Right lobe of liver (tissue), 4 donors: ENCODE data around the gene EIF4A3.

Source experiments
- POLR2A ChIP-seq: fragments of 450-650 bp; IDR thresholded peaks from one replicate; pipeline ENCODE4 v1.6.1; 2017; ENCODE audit warnings: antibody characterized with exemption, mild to moderate bottlenecking
- TF ChIP-seq, protein P1 (sequence below), 4 donors: fragments of 200-600 bp in 3 of 4; fragments of 450-650 bp in 1 of 4; IDR thresholded peaks; one replicate each; pipeline versions ENCODE4 v1.5.1 to v1.8.0; 2016 to 2022; ENCODE audit warnings: antibody characterized with exemption in 4 of 4, mild to moderate bottlenecking in 2 of 4
- donor health status: DM: no; HTN: no; CAD: no.
- donor health status: DM: no; HTN: no; CAD: no.
- donor health status: DM: no; HTN: yes; CAD: no.

GRCh38 chr17:80113033-80113484 is 33.9 kb downstream of the EIF4A3 start:
- TF ChIP-seq, protein P1, sequence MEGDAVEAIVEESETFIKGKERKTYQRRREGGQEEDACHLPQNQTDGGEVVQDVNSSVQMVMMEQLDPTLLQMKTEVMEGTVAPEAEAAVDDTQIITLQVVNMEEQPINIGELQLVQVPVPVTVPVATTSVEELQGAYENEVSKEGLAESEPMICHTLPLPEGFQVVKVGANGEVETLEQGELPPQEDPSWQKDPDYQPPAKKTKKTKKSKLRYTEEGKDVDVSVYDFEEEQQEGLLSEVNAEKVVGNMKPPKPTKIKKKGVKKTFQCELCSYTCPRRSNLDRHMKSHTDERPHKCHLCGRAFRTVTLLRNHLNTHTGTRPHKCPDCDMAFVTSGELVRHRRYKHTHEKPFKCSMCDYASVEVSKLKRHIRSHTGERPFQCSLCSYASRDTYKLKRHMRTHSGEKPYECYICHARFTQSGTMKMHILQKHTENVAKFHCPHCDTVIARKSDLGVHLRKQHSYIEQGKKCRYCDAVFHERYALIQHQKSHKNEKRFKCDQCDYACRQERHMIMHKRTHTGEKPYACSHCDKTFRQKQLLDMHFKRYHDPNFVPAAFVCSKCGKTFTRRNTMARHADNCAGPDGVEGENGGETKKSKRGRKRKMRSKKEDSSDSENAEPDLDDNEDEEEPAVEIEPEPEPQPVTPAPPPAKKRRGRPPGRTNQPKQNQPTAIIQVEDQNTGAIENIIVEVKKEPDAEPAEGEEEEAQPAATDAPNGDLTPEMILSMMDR (IDR thresholded peaks at IDR 0.05), result no peak
- TF ChIP-seq POLR2A, result no peak
